AG09309 (cell line): ENCODE data around the gene PARVG.

ENCODE experiments used
- DNase-seq: peaks from one replicate; pipeline ENCODE4 v3.0.0-alpha.2; 2010; ENCODE audit warnings: low read depth
- H3K4me3 ChIP-seq: 2 replicates; pipeline ENCODE4 v1.5.1; 2011; ENCODE audit warnings: mild to moderate bottlenecking, low read depth, low read length, moderate library complexity; ENCODE audit not compliant: control insufficient read depth
- TF ChIP-seq, protein P1 (sequence below): IDR thresholded peaks from 2 replicates; pipeline ENCODE4 v1.5.1; 2011; ENCODE audit warnings: mild to moderate bottlenecking, low read depth, low read length, inconsistent platforms; ENCODE audit not compliant: insufficient read depth, control insufficient read depth; ENCODE audit errors: missing control alignments

Gene PARVG

DNA sequence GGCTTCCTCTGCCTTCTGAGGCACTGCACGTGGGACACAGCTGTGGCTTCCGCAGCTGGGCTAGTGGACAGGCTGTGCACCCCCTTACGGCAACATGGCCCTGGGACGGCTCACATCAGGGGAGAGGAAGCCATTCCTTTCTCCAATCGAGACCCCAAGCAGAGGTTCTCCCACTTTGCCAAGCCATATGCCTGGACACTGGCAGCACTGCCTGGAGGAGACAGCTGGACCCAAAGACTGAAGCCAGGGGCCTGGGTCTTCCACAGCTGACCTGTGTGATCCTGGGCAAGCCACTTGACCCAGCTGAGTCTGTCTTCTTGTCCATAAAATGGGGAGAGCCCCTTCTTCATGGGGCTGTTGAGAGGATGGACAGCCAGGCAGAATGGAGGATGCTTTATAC is 66.6 kb downstream of the PARVG start:
- DNase-seq: no peak
- no peak overlapping the region for H3K4me3 ChIP-seq
- TF ChIP-seq, protein P1, sequence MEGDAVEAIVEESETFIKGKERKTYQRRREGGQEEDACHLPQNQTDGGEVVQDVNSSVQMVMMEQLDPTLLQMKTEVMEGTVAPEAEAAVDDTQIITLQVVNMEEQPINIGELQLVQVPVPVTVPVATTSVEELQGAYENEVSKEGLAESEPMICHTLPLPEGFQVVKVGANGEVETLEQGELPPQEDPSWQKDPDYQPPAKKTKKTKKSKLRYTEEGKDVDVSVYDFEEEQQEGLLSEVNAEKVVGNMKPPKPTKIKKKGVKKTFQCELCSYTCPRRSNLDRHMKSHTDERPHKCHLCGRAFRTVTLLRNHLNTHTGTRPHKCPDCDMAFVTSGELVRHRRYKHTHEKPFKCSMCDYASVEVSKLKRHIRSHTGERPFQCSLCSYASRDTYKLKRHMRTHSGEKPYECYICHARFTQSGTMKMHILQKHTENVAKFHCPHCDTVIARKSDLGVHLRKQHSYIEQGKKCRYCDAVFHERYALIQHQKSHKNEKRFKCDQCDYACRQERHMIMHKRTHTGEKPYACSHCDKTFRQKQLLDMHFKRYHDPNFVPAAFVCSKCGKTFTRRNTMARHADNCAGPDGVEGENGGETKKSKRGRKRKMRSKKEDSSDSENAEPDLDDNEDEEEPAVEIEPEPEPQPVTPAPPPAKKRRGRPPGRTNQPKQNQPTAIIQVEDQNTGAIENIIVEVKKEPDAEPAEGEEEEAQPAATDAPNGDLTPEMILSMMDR: no peak

DNA sequence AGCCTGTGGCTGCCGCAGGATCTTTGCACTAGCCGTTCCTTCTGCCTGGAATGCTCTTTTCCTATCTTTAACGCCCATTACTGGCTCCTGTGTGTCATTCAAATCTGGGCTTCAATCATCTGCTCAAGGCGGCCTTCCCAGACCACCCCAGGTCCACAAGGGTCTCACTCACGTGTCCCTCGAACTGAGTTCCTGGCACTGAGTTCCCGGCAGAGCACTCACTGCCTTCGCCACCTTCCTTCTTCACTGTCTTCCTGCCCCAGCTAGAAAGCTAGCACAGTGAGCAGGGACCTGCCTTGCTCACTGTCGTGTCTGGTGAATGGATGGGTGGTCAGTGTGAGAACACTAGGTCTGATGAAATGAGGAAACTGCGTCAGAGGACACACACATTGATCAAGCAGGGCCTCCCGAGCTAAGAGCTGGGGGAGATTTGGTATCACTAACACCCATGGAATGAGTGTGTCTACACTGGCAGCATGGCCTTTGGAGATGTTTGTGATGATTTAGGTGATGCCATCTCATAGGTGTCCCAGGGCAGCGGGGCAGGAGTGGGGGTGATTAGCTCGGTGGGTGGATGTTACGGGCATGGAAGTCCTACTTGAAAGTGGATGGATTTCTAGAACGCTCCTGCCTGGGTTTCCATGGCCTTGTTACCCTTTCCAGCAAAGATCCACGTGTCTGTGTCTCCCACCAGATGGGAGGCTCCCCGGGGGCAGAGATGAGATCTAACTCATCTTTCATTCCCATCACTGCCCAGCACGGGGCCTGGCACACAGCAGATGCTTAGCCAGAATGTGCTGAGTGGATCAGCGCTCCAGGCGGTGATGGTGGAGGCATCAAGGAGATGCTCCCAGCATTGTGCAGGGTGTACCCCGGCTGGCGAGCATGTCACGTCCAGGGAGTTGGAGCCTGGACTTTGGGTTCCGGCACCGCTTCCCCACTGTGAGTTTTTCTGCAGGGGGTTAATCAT is 67.5 kb downstream of the PARVG start:
- H3K4me3 ChIP-seq: no peak overlapping the region

DNA sequence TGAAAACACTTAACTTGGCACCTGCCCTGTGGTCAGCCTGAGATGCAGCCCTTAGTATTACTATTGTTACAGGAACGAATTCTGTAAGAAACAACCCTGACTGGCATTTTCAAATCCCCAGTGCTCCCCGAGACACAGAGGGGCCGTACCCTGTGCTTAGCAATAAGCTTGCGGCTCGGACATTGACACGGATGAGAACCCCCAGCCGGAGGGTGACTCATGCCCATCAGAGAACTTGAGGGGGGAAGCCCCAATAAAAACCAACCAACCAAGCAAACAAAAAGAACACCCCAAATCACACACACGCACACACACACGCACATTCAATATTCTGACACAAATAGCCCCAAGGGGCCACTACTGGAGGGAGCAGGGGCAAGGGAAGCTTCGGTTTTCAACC is 68.2 kb downstream of the PARVG start:
- TF ChIP-seq, protein P1: no peak
- no peak overlapping the region for H3K4me3 ChIP-seq
- DNase-seq: no peak

More for the DNA sequence above, 67.5 kb downstream of the PARVG start:
- TF ChIP-seq, protein P1: no peak
- no peak for DNase-seq

DNA sequence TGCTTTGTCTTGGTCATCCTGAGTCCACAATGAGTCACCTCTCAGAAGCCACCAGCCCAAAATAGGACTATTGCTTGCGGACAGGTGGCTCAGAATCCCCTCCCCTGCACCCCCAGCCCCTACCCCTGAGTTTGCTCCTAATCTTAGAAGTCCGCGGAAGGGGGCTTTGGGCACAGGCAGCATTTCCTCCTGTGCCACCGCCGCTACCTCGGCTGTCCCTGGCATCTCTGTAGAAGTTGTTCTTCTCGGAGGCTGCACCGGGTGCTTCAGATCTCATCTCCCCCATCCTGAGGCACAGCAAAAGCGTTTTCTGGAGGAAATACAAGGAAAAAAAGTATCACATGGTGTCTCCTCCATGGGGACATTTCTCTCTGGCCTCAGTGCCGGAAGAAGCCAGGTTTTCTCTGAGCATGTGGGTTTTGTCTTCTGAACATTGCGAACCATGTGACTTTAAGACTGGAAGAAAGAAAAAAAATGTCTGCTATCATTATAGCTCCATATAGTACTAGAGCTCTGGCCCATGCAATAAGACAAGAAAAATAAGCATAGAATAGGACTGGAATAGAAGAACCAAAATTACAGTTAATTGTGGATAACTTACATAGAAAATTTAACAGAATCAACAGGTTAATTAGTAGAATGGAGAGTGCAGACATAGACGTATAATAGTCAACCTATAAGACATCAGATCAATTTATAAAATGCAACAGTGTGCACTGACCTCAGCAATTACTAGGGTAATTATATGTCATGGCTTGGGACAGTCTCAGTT is 68.8 kb downstream of the PARVG start:
- no peak overlapping the region for H3K4me3 ChIP-seq
- no peak for DNase-seq
- TF ChIP-seq, protein P1: no peak

DNA sequence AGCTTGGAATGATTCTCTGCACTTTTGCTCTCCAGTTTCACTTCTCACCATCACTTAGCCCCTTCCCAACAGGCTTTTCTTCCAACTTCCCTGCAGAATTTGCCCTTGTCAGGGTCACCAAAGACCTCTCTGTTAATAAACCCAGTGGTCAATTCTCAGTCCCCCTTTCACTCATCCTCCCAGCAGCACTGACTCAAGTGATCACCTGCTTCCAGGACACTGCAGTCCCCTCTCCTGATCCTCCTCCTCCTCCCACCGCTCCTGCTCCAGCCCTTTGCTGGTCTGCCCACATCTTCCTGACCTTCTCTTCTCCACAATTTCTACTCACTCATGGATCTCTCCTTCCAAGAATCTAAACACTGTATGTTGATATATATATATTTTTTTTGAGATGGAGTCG is 74.1 kb downstream of the PARVG start:
- no peak overlapping the region for H3K4me3 ChIP-seq
- DNase-seq: no peak
- TF ChIP-seq, protein P1: no peak

DNA sequence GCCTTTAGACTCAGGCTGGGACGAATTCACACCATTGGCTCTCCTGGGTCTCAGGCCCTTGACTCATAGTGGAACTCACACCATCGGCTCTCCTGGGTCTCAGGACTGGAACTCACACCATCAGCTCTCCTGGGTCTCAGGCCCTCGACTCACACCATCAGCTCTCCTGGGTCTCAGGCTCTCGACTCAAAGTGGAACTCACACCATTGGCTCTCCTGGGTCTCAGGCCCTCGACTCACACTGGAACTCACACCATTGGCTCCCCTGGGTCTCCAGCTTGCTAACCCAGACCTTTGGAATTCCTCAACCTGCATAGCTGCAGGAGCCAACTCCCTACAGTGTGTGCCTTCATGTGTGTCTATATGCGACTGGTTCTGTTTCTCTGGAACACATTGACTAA is 75.4 kb downstream of the PARVG start:
- TF ChIP-seq, protein P1: no peak
- no peak for DNase-seq
- no peak overlapping the region for H3K4me3 ChIP-seq
